Effector CD4-positive, alpha-beta T cell (primary cell): Measurements from ENCODE around the gene RAPGEF2.
"Not testable (repeated sequence)": the region's sequence is repeated elsewhere in the genome, so short reads cannot be mapped to it uniquely, and the experiment has no call there.

Experiments
- DNase-seq: peaks from one replicate; pipeline ENCODE4 v3.0.0-alpha.2; 2020

RAPGEF2 gene

DNA sequence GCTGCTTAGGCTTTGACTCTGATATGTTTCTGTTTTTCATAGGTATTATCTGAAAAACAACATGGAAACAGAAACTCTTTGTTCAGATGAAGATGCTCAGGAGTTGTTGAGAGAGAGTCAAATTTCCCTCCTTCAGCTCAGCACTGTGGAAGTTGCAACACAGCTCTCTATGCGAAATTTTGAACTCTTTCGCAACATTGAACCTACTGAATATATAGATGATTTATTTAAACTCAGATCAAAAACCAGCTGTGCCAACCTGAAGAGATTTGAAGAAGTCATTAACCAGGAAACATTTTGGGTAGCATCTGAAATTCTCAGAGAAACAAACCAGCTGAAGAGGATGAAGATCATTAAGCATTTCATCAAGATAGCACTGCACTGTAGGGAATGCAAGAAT lies 238.6 kb downstream of the RAPGEF2 start:
- DNase-seq, result no peak

DNA sequence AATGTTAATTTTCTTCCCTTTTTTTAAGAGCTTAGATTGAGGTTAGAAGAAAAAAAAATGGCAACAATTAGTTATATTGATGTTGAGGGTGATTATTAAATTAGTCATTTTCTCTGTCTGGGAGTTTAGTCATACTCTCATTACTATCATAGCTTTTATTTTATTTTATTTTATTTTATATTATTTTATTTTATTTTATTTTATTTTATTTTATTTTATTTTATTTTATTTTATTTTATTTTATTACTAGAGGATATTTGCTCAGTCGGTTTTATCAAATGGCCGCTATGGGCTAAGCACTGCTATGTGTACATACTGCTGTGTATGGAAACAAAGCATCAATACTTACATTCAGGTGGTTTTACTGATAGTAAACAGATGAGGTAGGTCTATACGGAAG lies 239.5 kb downstream of the RAPGEF2 start:
- no peak for DNase-seq

DNA sequence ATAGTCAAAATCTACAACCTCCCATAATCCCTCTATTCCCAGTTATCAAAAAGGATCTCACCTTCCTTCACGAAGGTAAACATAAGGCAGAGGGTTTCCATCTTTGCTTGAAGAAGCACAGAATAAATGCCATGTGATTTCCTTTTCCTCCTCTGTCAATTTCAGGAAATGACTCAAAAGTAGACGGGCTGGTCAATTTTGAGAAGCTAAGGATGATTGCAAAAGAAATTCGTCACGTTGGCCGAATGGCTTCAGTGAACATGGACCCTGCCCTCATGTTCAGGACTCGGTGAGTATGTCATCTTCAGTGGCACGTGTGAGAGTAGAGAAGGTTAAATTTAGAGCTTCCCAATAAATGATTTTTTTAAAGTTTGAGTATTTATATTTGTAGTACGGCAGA lies 240.2 kb downstream of the RAPGEF2 start:
- DNase-seq, result no peak

DNA sequence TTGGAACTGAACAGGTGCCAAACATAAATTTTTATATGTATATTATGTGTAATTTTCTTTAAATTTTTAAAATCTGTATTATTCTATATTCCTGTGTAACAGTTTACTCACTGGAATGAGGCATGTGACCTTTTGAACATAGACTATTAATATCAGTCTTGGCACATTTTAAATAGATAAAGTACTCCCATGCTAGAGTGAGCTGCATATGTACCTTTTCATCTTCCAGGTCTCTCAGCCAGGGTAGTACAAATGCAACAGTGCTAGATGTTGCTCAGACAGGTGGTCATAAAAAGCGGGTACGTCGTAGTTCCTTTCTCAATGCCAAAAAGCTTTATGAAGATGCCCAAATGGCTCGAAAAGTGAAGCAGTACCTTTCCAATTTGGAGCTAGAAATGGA lies 242.0 kb downstream of the RAPGEF2 start:
- DNase-seq, result no peak

DNA sequence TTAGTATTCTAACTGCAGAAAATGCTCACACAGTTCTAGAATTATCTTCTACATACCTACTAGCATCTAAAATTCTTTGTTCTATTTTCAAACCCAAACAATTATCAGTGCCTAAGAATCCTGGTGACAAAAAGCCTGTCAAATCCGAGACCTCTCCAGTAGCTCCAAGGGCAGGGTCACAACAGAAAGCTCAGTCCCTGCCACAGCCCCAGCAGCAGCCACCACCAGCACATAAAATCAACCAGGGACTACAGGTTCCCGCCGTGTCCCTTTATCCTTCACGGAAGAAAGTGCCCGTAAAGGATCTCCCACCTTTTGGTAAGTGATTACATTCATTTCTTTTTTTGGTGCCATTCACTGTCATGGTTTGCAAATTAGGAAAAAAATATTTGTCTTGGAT lies 243.8 kb downstream of the RAPGEF2 start:
- DNase-seq, result no peak

DNA sequence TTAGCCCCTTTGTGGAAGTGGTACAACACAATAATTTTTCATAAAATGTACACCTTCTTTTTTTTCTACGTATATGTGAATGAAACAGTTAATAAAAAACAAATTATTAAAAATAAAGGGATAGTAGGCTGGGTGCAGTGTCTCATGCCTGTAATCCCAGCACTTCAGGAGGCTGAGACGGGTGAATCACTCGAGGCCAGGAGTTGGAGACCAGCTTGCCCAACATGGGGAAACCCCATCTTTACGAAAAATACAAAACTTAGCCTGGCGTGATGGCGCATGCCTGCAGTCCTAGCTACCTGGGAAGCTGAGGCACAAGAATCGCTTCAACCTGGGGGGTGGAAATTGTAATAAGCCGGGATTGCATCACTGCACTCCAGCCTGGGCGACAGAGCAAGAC lies 244.9 kb downstream of the RAPGEF2 start:
- DNase-seq, result no peak

DNA sequence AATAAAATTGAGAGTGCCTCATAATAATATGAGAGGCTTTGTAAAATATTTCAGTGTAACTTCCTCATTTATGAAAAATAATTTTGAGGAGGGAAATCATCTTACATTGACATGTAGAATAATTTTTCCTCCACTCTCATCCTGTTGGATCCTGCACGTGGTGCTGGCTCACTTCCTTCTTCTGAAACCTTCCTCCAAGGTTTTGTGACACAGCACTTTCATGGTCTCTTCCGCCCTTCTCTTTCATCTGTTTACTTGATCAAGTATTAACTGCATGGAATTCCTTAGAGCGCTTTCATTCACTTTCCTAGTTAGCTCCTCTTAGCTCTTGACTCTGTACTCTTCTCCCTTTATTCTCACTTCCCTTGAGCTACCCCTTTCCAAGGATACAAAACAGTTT lies 246.5 kb downstream of the RAPGEF2 start:
- DNase-seq, result no peak

DNA sequence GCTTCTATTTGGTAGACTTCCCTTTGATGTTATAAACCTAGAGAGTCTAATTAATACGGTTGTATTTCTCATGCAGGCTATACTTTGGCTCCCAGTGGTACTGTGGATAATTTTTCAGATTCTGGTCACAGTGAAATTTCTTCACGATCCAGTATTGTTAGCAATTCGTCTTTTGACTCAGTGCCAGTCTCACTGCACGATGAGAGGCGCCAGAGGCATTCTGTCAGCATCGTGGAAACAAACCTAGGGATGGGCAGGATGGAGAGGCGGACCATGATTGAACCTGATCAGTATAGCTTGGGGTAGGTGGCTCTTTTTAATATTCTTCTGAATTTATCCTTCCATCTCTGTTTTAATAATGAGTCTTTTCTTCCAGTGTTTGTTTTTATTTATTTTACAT lies 249.7 kb downstream of the RAPGEF2 start:
- DNase-seq, result no peak

DNA sequence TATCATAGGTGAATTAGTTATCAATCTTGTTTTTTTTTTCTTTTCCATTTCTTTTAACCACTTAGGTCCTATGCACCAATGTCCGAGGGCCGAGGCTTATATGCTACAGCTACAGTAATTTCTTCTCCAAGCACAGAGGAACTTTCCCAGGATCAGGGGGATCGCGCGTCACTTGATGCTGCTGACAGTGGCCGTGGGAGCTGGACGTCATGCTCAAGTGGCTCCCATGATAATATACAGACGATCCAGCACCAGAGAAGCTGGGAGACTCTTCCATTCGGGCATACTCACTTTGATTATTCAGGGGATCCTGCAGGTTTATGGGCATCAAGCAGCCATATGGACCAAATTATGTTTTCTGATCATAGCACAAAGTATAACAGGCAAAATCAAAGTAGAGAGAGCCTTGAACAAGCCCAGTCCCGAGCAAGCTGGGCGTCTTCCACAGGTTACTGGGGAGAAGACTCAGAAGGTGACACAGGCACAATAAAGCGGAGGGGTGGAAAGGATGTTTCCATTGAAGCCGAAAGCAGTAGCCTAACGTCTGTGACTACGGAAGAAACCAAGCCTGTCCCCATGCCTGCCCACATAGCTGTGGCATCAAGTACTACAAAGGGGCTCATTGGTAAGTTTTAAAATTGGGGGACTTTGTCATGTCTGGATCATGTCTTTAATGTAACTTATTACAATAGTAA lies 250.7 kb downstream of the RAPGEF2 start:
- DNase-seq, result no peak

DNA sequence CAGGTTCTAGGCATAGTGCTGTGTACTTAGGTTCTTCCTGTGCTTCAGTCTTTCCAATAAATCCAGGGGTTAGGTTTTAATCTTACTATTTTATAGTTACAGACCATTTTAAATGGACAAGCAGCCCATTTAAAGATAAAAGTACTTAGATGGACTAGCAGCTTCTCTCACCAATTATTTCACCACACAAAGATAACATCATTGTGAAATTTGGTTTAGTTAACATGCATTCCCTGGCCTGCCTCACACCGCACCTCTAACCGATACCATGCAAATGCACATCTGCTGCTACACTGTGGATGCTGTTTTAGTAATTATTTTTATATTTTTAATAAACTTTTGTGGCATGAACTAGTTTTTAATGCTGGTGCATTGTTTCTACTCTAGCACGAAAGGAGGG lies 252.6 kb downstream of the RAPGEF2 start:
- DNase-seq, result no peak

DNA sequence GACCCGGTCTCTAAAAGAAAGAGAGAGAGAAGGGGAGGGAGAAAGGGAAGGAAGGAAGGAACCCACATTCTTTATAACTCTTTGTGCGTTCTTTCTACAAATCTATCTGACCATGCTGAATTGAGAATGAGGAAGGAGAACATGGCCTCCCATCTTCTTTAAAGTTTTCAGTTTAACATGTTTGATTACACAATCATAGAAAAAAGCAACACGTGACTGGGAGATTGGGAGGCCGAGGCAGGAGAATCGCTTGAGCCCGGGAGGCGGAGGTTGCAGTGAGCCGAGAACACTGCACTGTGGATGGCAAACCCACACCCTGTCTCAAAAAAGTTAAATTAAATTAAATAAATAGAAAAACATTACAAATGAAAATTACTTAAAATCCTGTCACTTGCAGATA lies 254.5 kb downstream of the RAPGEF2 start:
- DNase-seq, result no peak

DNA sequence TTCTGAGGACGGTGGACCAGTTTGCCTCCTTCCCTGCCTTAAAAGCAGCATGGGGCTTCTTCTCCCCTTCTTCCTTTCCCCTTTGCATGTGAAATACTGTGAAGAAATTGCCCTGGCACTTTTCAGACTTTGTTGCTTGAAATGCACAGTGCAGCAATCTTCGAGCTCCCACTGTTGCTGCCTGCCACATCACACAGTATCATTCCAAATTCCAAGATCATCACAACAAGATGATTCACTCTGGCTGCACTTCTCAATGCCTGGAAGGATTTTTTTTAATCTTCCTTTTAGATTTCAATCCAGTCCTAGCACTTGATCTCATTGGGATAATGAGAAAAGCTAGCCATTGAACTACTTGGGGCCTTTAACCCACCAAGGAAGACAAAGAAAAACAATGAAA lies 255.3 kb downstream of the RAPGEF2 start:
- DNase-seq, result no peak

DNA sequence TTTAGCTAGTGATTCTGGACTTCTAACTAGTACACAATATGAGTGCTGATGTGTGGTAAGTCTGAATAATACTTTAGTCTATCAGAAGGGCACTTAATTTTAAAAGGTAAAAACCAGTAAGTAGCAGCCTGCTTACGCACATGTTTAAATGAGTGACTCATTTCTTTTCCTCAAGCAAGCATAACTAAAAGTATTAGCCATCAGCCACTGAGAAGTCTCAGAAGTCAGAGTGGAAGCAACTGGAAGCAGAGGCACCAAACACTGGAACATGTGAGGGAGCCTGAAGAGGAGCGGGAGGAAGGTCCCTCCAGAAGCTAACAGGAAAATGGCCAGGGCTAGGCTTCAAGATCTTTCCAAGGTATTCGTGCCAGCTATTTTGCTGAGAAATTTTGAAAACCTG lies 257.7 kb downstream of the RAPGEF2 start:
- no peak for DNase-seq

DNA sequence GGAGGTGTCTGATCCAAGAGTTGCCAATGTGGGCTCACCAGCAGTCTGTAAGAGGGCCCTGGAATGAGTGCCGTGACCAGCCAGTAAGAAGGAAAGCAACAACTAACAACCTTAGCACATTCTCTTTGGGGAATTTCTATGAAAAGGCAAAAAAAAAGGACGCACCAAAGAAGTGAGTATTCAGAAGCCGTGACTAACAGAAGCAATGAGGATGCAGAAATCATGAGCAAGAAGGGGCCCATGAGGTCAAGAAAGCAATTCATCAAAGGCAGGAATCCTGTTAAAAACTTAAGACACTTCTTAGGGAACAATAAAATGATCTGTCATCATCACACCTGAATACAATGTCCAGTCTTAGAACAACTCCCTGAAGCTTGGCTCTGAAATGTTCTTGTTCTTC lies 260.5 kb downstream of the RAPGEF2 start:
- DNase-seq, result no peak

DNA sequence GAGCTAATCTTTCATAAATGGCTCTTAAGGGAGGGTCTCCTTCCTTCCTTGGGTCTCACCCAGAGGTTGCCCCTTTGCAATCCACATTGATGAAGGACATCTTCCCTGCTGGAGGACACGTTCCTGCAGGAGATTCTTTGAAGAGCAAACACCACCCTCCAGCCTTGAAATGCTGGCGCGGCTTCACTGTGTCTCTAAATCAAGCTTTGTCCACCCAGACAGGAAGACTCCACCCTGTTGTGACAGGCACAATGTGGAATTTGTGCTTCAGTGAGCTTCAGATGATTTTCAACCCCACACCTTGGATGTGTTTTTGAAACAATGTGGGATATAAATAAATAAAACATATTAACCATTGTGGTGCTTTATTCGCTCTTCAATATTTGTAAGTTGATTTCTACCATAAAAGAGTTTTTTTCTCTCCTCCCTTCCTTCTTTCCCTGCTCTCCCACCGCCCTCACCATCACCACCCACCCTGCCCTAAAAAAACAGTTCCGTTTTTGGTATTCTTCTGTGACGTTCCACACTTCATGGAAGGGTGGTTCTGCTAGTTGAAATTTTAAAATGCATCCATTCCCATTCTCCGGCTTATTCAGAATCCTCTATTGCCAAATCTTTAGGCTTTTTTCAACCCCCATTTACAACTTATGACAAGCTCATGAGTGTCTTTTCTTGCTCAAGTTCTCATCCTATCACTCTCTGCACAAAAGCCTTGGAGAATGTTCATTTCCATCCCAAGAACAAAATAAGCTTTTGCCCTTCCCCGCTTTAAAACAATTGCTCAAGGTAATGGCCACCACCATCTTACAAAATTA lies 264.3 kb downstream of the RAPGEF2 start:
- no peak for DNase-seq

DNA sequence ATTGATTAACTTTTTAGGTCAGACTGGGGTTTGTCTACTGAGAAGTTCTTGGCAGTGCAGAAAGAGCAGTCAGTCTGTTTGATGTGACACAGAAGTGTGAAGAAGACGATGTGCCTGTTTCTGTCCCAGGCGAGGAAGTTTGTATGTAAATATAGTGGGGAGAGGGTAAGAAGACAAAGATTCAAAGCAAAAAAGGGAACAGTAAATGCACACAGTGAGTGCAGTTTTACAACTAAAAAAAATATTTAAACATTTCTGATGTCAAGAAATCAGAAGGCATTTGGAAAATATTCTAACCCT lies 264.9 kb downstream of the RAPGEF2 start:
- DNase-seq, result no peak

DNA sequence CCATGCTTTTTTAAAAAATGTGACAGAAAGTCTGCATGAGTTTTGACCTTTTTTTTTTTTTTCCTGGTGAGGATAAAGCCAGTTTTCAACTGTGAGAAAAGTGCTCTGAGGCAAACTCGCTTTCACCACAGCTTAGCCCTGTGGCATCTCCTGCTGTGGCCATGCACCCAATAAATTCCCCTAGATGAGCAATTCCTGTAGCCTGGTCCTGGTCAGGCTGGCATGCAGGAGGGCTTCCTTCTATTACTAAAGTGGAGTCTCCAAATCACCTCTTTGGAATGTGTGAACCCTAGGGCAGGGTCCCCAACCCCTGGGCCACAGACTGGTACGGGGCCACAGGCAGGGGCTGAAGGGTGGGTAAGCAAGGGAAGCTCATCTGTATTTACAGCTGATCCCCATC lies 265.4 kb downstream of the RAPGEF2 start:
- DNase-seq, result no peak

DNA sequence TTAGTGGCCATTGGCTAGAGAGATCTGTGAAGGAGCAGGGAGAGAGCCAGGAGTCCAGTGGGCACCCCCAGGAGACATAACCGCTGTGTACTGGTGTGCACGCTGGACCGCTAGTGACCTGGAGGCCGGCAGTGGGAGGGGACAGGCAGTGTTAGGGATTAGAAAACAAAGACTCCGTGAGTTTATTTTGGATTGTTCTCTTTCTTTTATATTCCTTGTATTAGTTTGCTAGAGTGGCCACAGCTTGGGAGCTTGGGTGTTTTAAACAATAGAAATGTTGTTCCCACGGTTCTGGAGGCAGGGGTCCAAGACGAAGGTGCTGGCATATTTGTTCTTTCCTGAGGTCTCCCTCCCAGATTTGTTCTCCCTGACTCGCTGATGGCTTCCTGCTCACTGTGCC lies 266.4 kb downstream of the RAPGEF2 start:
- no peak for DNase-seq

DNA sequence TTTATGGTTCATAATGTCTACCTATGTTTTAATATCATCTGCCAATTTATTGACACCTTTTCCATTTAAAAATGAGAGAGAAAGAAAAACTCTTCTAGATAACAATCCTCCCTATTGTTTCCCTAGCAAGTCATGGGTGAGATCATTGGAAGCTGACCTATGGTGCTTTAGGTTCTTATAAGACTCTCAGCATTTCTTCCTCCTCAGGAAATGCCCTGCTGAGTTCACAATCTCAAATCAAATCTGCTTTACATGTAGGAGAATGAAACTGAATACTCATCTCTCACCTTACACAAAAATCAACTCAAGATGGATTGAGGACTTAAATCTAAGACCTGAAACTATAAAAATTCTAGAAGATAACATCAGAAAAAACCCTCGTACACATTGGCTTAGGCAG lies 267.4 kb downstream of the RAPGEF2 start:
- DNase-seq, result no peak

DNA sequence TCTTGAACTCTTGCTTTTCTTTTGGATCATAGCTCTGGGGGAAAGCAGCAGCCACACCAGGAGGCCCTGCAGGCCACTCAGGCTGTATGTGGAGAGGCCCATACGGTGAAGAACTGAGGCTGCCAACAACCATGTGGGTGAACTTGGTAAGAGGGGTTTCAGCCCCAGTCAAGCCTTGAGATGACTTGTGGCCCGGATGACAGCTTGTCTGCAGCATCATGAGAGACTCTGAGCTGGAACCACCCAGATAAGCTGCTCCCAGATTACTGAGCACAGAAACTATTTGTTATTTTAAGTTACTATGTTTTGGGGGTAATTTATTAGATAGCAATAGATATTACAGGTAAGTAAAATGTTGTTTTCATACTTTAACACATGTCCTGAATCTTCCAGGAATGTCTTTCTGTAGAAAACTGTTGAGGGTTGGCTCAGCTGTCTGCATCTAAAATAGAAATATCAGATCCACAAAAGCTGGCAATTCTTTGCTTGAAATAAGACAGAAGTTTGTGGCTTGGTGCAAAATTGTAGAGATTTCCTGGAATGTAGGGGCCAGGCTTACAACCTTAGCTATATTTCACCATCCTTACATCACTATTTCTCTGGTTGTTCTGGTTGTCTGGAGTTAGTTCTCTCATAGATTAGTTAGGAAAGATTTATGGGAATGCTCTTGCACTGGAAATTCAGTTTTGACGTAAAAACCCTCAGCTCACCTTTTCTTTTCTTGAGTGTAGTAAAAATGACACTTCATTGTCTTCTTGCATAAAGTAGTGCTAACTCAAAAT lies 272.1 kb downstream of the RAPGEF2 start:
- DNase-seq, result no peak

DNA sequence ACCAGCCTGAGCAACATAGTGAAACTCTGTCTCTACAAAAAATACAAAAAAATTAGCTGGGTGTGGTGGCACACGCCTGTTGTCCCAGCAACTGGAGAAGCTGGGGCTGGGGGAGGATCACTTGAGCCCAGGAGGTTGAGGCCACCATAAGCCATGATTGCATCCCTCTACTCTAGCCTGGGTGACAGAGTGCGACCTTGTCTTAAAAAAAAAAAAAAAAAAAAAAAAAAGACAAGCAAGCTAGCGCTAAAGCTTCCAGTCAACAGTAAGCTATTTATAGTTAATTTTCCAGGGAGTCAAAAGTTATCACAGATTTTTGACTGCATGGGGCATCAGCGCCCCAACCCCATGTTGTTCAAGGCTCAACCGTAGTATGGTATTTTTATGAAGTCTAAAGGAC lies 273.4 kb downstream of the RAPGEF2 start:
- no peak for DNase-seq

DNA sequence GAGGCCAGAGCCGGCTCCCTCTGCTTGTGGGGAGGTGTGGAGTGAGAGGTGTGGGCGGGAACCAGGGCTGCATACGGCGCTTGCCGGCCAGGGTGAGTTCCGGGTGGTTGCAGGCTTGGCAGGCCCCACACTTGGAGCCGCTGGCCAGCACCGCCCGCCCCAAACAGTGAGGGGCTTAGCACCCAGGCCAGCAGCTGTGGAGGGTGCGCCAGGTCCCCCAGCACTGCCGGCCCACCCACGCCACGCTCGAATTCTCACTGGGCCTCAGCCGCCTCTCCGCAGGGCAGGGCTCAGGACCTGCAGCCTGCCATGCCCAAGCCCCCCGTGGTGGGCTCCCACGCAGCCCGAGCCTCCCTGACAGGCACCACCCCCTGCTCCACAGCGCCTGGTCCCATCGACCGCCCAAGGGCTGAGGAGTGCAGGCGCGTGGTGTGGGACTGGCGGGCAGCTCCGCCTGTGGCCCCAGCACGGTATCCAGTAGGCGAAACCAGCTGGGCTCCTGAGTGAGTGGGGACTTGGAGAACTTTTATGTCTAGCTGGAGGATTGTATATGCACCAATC lies 275.3 kb downstream of the RAPGEF2 start:
- DNase-seq, result no peak

DNA sequence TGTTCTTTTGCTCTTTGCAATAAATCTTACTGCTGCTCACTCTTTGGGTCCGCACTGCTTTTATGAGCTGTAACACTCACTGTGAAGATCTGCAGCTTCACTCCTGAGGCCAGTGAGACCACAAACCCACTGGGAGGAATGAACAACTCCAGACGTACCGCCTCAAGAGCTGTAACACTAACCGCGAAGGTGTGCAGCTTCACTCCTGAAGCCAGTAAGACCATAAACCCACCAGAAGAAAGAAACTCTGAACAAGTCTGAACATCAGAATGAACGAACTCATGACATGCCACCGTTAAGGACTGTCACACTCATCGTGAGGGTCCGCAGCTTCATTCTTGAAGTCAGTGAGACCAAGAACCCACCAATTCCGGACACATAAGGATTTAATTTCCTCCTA lies 276.2 kb downstream of the RAPGEF2 start:
- DNase-seq, result not testable (repeated sequence)

DNA sequence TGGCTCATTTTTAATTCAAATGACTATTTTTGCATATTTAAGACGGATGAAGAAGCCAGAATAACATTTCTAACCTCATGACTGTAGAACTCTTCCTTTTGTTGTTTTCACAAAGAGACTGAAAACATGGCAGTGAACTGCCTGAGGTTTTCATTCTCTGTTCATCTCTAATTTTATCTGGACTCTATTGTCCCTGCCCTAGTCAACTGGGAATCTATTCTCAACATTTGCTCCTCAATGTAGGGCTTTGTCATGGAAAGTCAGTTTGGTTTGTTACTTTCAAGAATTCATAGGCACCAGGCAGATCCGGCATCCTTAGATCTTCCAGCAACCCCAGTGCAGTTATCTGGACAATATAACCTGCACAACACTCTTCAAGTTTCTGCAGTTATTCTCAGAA lies 277.0 kb downstream of the RAPGEF2 start:
- no peak for DNase-seq
